KBM-7 (cell line): ENCODE results near the gene KAZN.

Experiments
- DNase-seq: peaks from one replicate; pipeline ENCODE4 v3.0.0-alpha.2; 2015
- in situ Hi-C: fragments of 300-500 bp; cut with MboI; formaldehyde crosslinking; loops from 2 replicates; pipeline ENCODE4 v1.14.3; 2020; ENCODE audit warnings: low sequenced_read_pairs, low pct_unique_long_range_greater_than_20kb, mixed read lengths

The KAZN gene

GRCh38 chr1:14945132-14946010, 346.9 kb downstream of the KAZN start:
- in situ Hi-C loops = no loop called here
- no peak for DNase-seq

- no peak for DNase-seq
- in situ Hi-C loops = no loop called here
Observed at GRCh38 chr1:14946011-14946359, 347.5 kb downstream of the KAZN start.

GRCh38 chr1:14946684-14947238, 348.3 kb downstream of the KAZN start:
- in situ Hi-C loops = no loop called here
- no peak for DNase-seq

- in situ Hi-C loops = no loop called here
- no peak for DNase-seq
Observed at GRCh38 chr1:14947421-14947820, 348.9 kb downstream of the KAZN start.

- in situ Hi-C loops = no loop called here
- no peak for DNase-seq
Observed at GRCh38 chr1:14948112-14948652, 349.7 kb downstream of the KAZN start.

- in situ Hi-C loops = no loop called here
- no peak for DNase-seq
Observed at GRCh38 chr1:14949270-14949835, 350.9 kb downstream of the KAZN start.

GRCh38 chr1:14949836-14950713, 351.6 kb downstream of the KAZN start:
- no peak for DNase-seq
- in situ Hi-C loops = no loop called here

GRCh38 chr1:14951766-14952165, 353.3 kb downstream of the KAZN start:
- DNase-seq = no peak
- in situ Hi-C loops = no loop called here

- no peak for DNase-seq
- in situ Hi-C loops = no loop called here
Observed at GRCh38 chr1:14952626-14953314, 354.3 kb downstream of the KAZN start.

- in situ Hi-C loops = no loop called here
- DNase-seq = no peak
Observed at GRCh38 chr1:14954210-14954609, 355.7 kb downstream of the KAZN start.

- in situ Hi-C loops = no loop called here
- DNase-seq = no peak
Observed at GRCh38 chr1:14954930-14955329, 356.4 kb downstream of the KAZN start.

- DNase-seq = no peak
- in situ Hi-C loops = no loop called here
Observed at GRCh38 chr1:14955402-14955801, 356.9 kb downstream of the KAZN start.

GRCh38 chr1:14955976-14956375, 357.5 kb downstream of the KAZN start:
- no peak for DNase-seq
- in situ Hi-C loops = no loop called here

GRCh38 chr1:14956579-14957195, 358.2 kb downstream of the KAZN start:
- in situ Hi-C loops = no loop called here
- no peak for DNase-seq

- in situ Hi-C loops = no loop called here
Observed at GRCh38 chr1:14957375-14958098, 359.1 kb downstream of the KAZN start.

GRCh38 chr1:14958249-14959058, 360.0 kb downstream of the KAZN start:
- in situ Hi-C loops = no loop called here
- no peak for DNase-seq

More at GRCh38 chr1:14957375-14958098, 359.1 kb downstream of the KAZN start:
- no peak for DNase-seq

GRCh38 chr1:14959059-14959694, 360.7 kb downstream of the KAZN start:
- in situ Hi-C loops = no loop called here
- no peak for DNase-seq
